ENCODE measurements around the gene TM9SF4. TPM values are rescaled to one million over a fixed set of nuclear protein-coding genes. Genes with fewer than 3 reads are reported as not detected.

TM9SF4 gene
- total and polyA plus RNA-seq, 2 of the 8 experiments (the other 6 are each of a cell fraction or from before 2014, with no cell fraction given): 38.4 to 68.7 TPM

DNA sequence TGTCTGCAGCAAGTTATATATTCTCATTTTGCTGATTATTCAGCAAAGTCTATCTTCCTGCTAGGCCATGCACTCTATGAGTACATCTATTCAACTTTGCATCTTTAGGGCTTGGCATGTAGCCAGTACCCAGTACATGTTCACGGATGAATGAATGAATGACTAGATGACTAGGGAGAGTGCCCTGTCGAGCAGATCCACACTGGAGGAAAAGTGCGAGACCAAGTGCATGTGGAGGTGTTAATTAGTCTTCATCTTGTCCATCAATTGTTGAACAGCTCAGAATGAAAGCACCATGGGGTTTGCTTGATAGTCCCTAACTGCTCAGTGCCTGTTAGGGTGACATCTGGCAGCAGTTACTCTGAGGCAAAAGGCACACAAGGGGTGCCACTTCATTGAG is 30.4 kb downstream of the TM9SF4 start:
- peaks cover 42 to 52% (median 49%) of the 10 kb centered on the region in 4 experiments for H3K36me3 ChIP-seq (ENCODE audit: control insufficient read depth in 2 of 4, insufficient read depth in 4 of 4, low read length in 3 of 4)
- H3K79me1 ChIP-seq (ENCODE audit: low read depth, low read length): no peaks in the 10 kb centered on the region; the same call in 1 of the 2 replicates
- POLR2A ChIA-PET (ENCODE audit: partially characterized antibody): no interaction called here
- H3K18ac ChIP-seq (ENCODE audit: extremely low read depth, low read length): no peak overlapping the region
- FAIRE-seq (no peak), DNase-seq (ENCODE audit: low read depth in 1 of 2, low spot score in 2 of 2) (no peak)
- H4K20me1 ChIP-seq (replicated peaks in 1 of 2; ENCODE audit: control insufficient read depth in 1 of 2, insufficient read depth in 2 of 2, low read length in 2 of 2): peaks cover 0 to 1% of the 10 kb centered on the region in 2 experiments
- H4K8ac ChIP-seq (ENCODE audit: extremely low read depth, insufficient read depth, low read length): no peak overlapping the region
- H4K5ac ChIP-seq (ENCODE audit: insufficient read length, low read depth, low read length): no peak overlapping the region
- H3K9me3 ChIP-seq (ENCODE audit: insufficient read depth in 2 of 2, low read depth in 1 of 2, low read length in 1 of 2): no peaks in the 10 kb centered on the region
- H3K27me3 ChIP-seq (replicated peaks in 1 of 4; ENCODE audit: control insufficient read depth in 3 of 4, extremely low read depth in 1 of 4, insufficient read depth in 3 of 4, low read length in 3 of 4): no peaks in the 10 kb centered on the region; a peak in 1 of 7 replicates
- no peak overlapping the region for H3K4me2 ChIP-seq (ENCODE audit: insufficient read depth in 1 of 2, low read depth in 2 of 2, low read length in 2 of 2)
- no peak overlapping the region for H2BK120ac ChIP-seq (replicated peaks; ENCODE audit: low read depth, low read length)
- no peaks in the 10 kb centered on the region for H3K4me1 ChIP-seq (replicated peaks in 1 of 4; ENCODE audit: control insufficient read depth in 3 of 4, insufficient read depth in 4 of 4, low read length in 3 of 4)
- H3K4me3 ChIP-seq (ENCODE audit: extremely low read depth in 1 of 4, insufficient read depth in 2 of 4, low read depth in 3 of 4, low read length in 4 of 4): no peak overlapping the region
- H3K79me2 ChIP-seq (ENCODE audit: control insufficient read depth in 1 of 2, insufficient read depth in 2 of 2, low read length in 2 of 2): no peaks in the 10 kb centered on the region
- no peaks in the 10 kb centered on the region for H3K23me2 ChIP-seq (ENCODE audit: low read depth, low read length)
- CTCF ChIA-PET (ENCODE audit: partially characterized antibody): interaction anchor here (0.9 kb wide), 1 partner anchor 15 kb away, joined by 3 read pairs; no protein-coding TSS in a partner anchor
- H3K9ac ChIP-seq (replicated peaks in 1 of 4; ENCODE audit: extremely low read depth in 1 of 4, low read depth in 3 of 4, low read length in 3 of 4): no peak overlapping the region
- H3K14ac ChIP-seq (ENCODE audit: insufficient read length): no peak overlapping the region
- no peak overlapping the region for H2AFZ ChIP-seq (ENCODE audit: low read length)
- no peak overlapping the region for H3K23ac ChIP-seq (ENCODE audit: insufficient read length)
- no peak overlapping the region for H3K4ac ChIP-seq (replicated peaks; ENCODE audit: insufficient read length, low read depth, low read length)
- no peak overlapping the region for H2BK20ac ChIP-seq (ENCODE audit: low read length)
- H2BK12ac ChIP-seq (ENCODE audit: low read depth, low read length): no peak overlapping the region
- H3K56ac ChIP-seq (replicated peaks; ENCODE audit: insufficient read length, low read depth, low read length): no peak overlapping the region
- no peak overlapping the region for H2BK5ac ChIP-seq (ENCODE audit: low read depth, low read length)
- 91% methylated on average over 3 of the region's 3 CpGs; no CpG with 5 or more reads in 1 of the 2 experiments for WGBS, 2 experiments (ENCODE audit: extremely low coverage in 1 of 2, insufficient coverage in 1 of 2, insufficient read length in 1 of 2, insufficient replicate concordance in 2 of 2, low coverage in 1 of 2, low lambda C conversion rate in 2 of 2, missing lambda C conversion rate in 1 of 2)
- H4K91ac ChIP-seq (replicated peaks; ENCODE audit: insufficient read length, low read length): no peak overlapping the region
- H2BK15ac ChIP-seq (ENCODE audit: low read length): no peak overlapping the region
- H3K27ac ChIP-seq (ENCODE audit: low read depth, low read length): no peak overlapping the region
- no peak overlapping the region for H2AK5ac ChIP-seq (ENCODE audit: low read depth, low read length)
- TF ChIP-seq RXRA (IDR thresholded peaks at IDR 0.05; ENCODE audit: insufficient read depth, low read depth, low read length): no peak
- no peak for TF ChIP-seq TAF7 (optimal IDR thresholded peaks at IDR 0.05; ENCODE audit: borderline replicate concordance, low read depth, low read length)
- no peak for TF ChIP-seq SP1 (IDR thresholded peaks at IDR 0.05; ENCODE audit: low read depth, low read length)
- TF ChIP-seq, protein P1, sequence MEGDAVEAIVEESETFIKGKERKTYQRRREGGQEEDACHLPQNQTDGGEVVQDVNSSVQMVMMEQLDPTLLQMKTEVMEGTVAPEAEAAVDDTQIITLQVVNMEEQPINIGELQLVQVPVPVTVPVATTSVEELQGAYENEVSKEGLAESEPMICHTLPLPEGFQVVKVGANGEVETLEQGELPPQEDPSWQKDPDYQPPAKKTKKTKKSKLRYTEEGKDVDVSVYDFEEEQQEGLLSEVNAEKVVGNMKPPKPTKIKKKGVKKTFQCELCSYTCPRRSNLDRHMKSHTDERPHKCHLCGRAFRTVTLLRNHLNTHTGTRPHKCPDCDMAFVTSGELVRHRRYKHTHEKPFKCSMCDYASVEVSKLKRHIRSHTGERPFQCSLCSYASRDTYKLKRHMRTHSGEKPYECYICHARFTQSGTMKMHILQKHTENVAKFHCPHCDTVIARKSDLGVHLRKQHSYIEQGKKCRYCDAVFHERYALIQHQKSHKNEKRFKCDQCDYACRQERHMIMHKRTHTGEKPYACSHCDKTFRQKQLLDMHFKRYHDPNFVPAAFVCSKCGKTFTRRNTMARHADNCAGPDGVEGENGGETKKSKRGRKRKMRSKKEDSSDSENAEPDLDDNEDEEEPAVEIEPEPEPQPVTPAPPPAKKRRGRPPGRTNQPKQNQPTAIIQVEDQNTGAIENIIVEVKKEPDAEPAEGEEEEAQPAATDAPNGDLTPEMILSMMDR (IDR thresholded peaks at IDR 0.05; ENCODE audit: control extremely low read depth in 1 of 3, insufficient read depth in 1 of 3, low read depth in 1 of 3, low read length in 3 of 3): no peak
- no peak for TF ChIP-seq PHF8 (conservative IDR thresholded peaks at IDR 0.05; ENCODE audit: low read depth, low read length)
- TF ChIP-seq EZH2 (IDR thresholded peaks at IDR 0.05; ENCODE audit: low read depth, low read length, severe bottlenecking): no peak
- no peak for TF ChIP-seq CHD1 (IDR thresholded peaks at IDR 0.05; ENCODE audit: low read depth, low read length)
- no peak for TF ChIP-seq BRCA1 (IDR thresholded peaks at IDR 0.05; ENCODE audit: low read depth, low read length)
- no peak for TF ChIP-seq POLR2A (IDR thresholded peaks at IDR 0.05; ENCODE audit: control extremely low read depth in 1 of 2, low read depth in 2 of 2, low read length in 2 of 2)
- no peak for TF ChIP-seq EGR1 (IDR thresholded peaks at IDR 0.05; ENCODE audit: borderline replicate concordance, low read depth, low read length)
- TF ChIP-seq POU5F1 (IDR thresholded peaks at IDR 0.05; ENCODE audit: low read depth, low read length): no peak
- TF ChIP-seq JUN (IDR thresholded peaks at IDR 0.05; ENCODE audit: low read depth, low read length): no peak
- TF ChIP-seq NRF1 (IDR thresholded peaks at IDR 0.05; ENCODE audit: low read depth, low read length): no peak

Measured in H1 (cell line).